Progenitor cell of endocrine pancreas (in vitro differentiated cells): ENCODE results near the gene ANXA2. TPM values are rescaled to one million over a fixed set of nuclear protein-coding genes. Genes with fewer than 3 reads are reported as not detected.
"Not testable (repeated sequence)": the region's sequence is repeated elsewhere in the genome, so short reads cannot be mapped to it uniquely, and the experiment has no call there.

Experiments used
- DNase-seq: peaks from one replicate; pipeline ENCODE4 v3.0.0; 2021; ENCODE audit warnings: low spot score; ENCODE audit not compliant: unreplicated experiment
- H3K27ac Mint-ChIP-seq: 2 replicates; pipeline ENCODE4 v1.8.0; 2021; ENCODE audit warnings: mild to moderate bottlenecking, moderate library complexity, mixed read lengths
- H3K27me3 Mint-ChIP-seq: 2 replicates; pipeline ENCODE4 v1.8.0; 2021; ENCODE audit warnings: mixed read lengths
- H3K36me3 Mint-ChIP-seq: 2 replicates; pipeline ENCODE4 v1.8.0; 2022; ENCODE audit warnings: mixed read lengths; ENCODE audit not compliant: insufficient read depth
- H3K4me1 Mint-ChIP-seq: 2 replicates; pipeline ENCODE4 v1.8.0; 2021; ENCODE audit warnings: low read depth, mixed read lengths
- H3K4me3 Mint-ChIP-seq: 2 replicates; pipeline ENCODE4 v1.8.0; 2021; ENCODE audit warnings: low read depth, mild to moderate bottlenecking, moderate library complexity, mixed read lengths
- H3K9me3 Mint-ChIP-seq: 2 replicates; pipeline ENCODE4 v1.8.0; 2021; ENCODE audit warnings: low read depth, mixed read lengths
- CTCF ChIP-seq: fragments of 200-600 bp; sonication (generic); IDR thresholded peaks from one replicate; pipeline ENCODE4 v1.5.0; 2021; ENCODE audit warnings: antibody characterized with exemption, mild to moderate bottlenecking; ENCODE audit not compliant: unreplicated experiment
- total RNA-seq: library from RNA; stranded (reverse); gene quantifications from 2 replicates; pipeline ENCODE4 v1.2.1, GENCODE V29; 2021

The ANXA2 gene
- total RNA-seq, 1 donor from 2014 or later: 311 TPM

- Mint-ChIP-seq H3K27me3 (no peaks in the 10 kb centered on the region), H3K4me3 (no peak overlapping the region)
Measured at GRCh38 chr15:60411774-60412425, 14.1 kb upstream of the ANXA2 start.

GRCh38 chr15:60410350-60410749 lies 12.6 kb upstream of the ANXA2 start:
- not testable (repeated sequence) for H3K4me1 Mint-ChIP-seq, H3K27me3 Mint-ChIP-seq, H3K9me3 Mint-ChIP-seq, H3K36me3 Mint-ChIP-seq, DNase-seq, H3K27ac Mint-ChIP-seq, H3K4me3 Mint-ChIP-seq

More at GRCh38 chr15:60411774-60412425, 14.1 kb upstream of the ANXA2 start:
- peaks cover 3% of the 10 kb centered on the region for H3K9me3 Mint-ChIP-seq
- H3K27ac Mint-ChIP-seq: peak overlapping the region; percentile 37
- H3K4me1 Mint-ChIP-seq: peaks cover 8% of the 10 kb centered on the region
- no peak for DNase-seq
- peaks cover 1% of the 10 kb centered on the region for H3K36me3 Mint-ChIP-seq
- no peak for TF ChIP-seq CTCF

- no peaks in the 10 kb centered on the region for H3K36me3 Mint-ChIP-seq
- H3K4me1 Mint-ChIP-seq: peaks cover 8% of the 10 kb centered on the region
- H3K9me3 Mint-ChIP-seq: no peaks in the 10 kb centered on the region
- H3K27me3 Mint-ChIP-seq: no peaks in the 10 kb centered on the region
- DNase-seq: no peak
- no peak for TF ChIP-seq CTCF
- H3K27ac Mint-ChIP-seq: no peak overlapping the region
- H3K4me3 Mint-ChIP-seq: no peak overlapping the region
Measured at GRCh38 chr15:60408463-60408981, 10.7 kb upstream of the ANXA2 start.

GRCh38 chr15:60407415-60407805 lies 9.6 kb upstream of the ANXA2 start:
- no peak for DNase-seq
- peaks cover 15% of the 10 kb centered on the region for H3K4me1 Mint-ChIP-seq
- no peak overlapping the region for H3K27ac Mint-ChIP-seq
- H3K9me3 Mint-ChIP-seq: no peaks in the 10 kb centered on the region
- H3K36me3 Mint-ChIP-seq: no peaks in the 10 kb centered on the region
- H3K27me3 Mint-ChIP-seq: no peaks in the 10 kb centered on the region
- TF ChIP-seq CTCF: no peak
- H3K4me3 Mint-ChIP-seq: no peak overlapping the region

GRCh38 chr15:60406513-60407414 lies 9.0 kb upstream of the ANXA2 start:
- Mint-ChIP-seq H3K4me3 (no peak overlapping the region), H3K27me3 (no peaks in the 10 kb centered on the region), H3K36me3 (no peaks in the 10 kb centered on the region), H3K4me1 (peaks cover 15% of the 10 kb centered on the region), H3K27ac (no peak overlapping the region), H3K9me3 (no peaks in the 10 kb centered on the region)
- no peak for TF ChIP-seq CTCF
- DNase-seq: no peak
